CD14-positive monocyte (primary cell): Measurements from ENCODE around the gene AIG1. TPM values are rescaled to one million over a fixed set of nuclear protein-coding genes. Genes with fewer than 3 reads are reported as not detected.

ENCODE experiments used
- DNase-seq, 3 donors: peaks; one replicate each; pipeline ENCODE4 v3.0.0-alpha.2; 2011 to 2022
- H2AFZ ChIP-seq: 2 replicates; pipeline ENCODE4 v1.6.0; 2012; ENCODE audit warnings: mild to moderate bottlenecking, low read depth, low read length, inconsistent platforms; ENCODE audit not compliant: insufficient read depth, poor library complexity, severe bottlenecking
- H3K27ac ChIP-seq, 2 donors: 1 replicate in 1 of 2; 2 replicates in 1 of 2; pipeline ENCODE4 v1.5.1; 2012 to 2013; ENCODE audit warnings: low read length in 2 of 2, control low read depth in 1 of 2, inconsistent platforms in 1 of 2, low read depth in 1 of 2, mild to moderate bottlenecking in 1 of 2
- H3K27me3 ChIP-seq, 2 donors: one replicate each; pipeline versions ENCODE4 v1.6.0 to v1.6.1; 2011 to 2013; ENCODE audit warnings: low read length in 2 of 2; ENCODE audit not compliant: control insufficient read depth in 2 of 2, insufficient read depth in 2 of 2
- H3K36me3 ChIP-seq, 2 donors: replicated peaks in 1 of 2; 1 replicate in 1 of 2; 2 replicates in 1 of 2; pipeline versions ENCODE4 v1.5.1 to v1.6.1; 2012 to 2013; ENCODE audit warnings: low read length in 2 of 2, control low read depth in 1 of 2, inconsistent platforms in 1 of 2, mild to moderate bottlenecking in 1 of 2; ENCODE audit not compliant: insufficient read depth in 2 of 2, control insufficient read depth in 1 of 2
- H3K4me1 ChIP-seq, 2 donors: 1 replicate in 1 of 2; 2 replicates in 1 of 2; pipeline versions ENCODE4 v1.5.1 to v1.6.1; 2012 to 2013; ENCODE audit warnings: low read length in 2 of 2, control low read depth in 1 of 2, inconsistent platforms in 1 of 2, mild to moderate bottlenecking in 1 of 2, moderate library complexity in 1 of 2; ENCODE audit not compliant: insufficient read depth in 2 of 2, control insufficient read depth in 1 of 2
- H3K4me2 ChIP-seq: replicated peaks from 2 replicates; pipeline ENCODE3; 2012; ENCODE audit warnings: low read length, moderate library complexity, mild to moderate bottlenecking; ENCODE audit not compliant: poor library complexity, severe bottlenecking; ENCODE audit errors: extremely low read depth
- H3K4me3 ChIP-seq, 3 experiments: fragments of 200-600 bp in 1 of 3; sonication (generic) in 1 of 3; replicated peaks in 1 of 3; 1 replicate in 2 of 3; 2 replicates in 1 of 3; pipeline ENCODE4 v1.5.1; 2011 to 2013; ENCODE audit warnings: low read length in 3 of 3, mild to moderate bottlenecking in 3 of 3, control low read depth in 2 of 3, low read depth in 2 of 3, inconsistent platforms in 1 of 3, moderate library complexity in 1 of 3
- H3K79me2 ChIP-seq: 2 replicates; pipeline ENCODE4 v1.6.0; 2012; ENCODE audit warnings: mild to moderate bottlenecking, control low read depth, inconsistent platforms, low read length, moderate library complexity; ENCODE audit not compliant: insufficient read depth
- H3K9ac ChIP-seq: 2 replicates; pipeline ENCODE4 v1.6.0; 2017; ENCODE audit warnings: low read length, mild to moderate bottlenecking; ENCODE audit not compliant: insufficient read depth, poor library complexity, severe bottlenecking
- H3K9me3 ChIP-seq, 2 donors: replicated peaks in 1 of 2; 1 replicate in 1 of 2; 2 replicates in 1 of 2; pipeline versions ENCODE4 v1.5.1 to v1.6.1; 2012 to 2013; ENCODE audit warnings: low read length in 2 of 2, control low read depth in 1 of 2; ENCODE audit not compliant: control insufficient read depth in 1 of 2, insufficient read depth in 1 of 2
- H4K20me1 ChIP-seq: 2 replicates; pipeline ENCODE4 v1.6.0; 2012; ENCODE audit warnings: mild to moderate bottlenecking, low read length, control low read depth, moderate library complexity; ENCODE audit not compliant: insufficient read depth
- H3K27ac Mint-ChIP-seq, 7 donors: one replicate each; pipeline ENCODE4 v1.8.0; 2020; ENCODE audit warnings: mild to moderate bottlenecking in 7 of 7, mixed read lengths in 7 of 7, moderate library complexity in 6 of 7, inconsistent platforms in 2 of 7
- H3K27me3 Mint-ChIP-seq, 3 donors: one replicate each; pipeline ENCODE4 v1.8.0; 2021 to 2022; ENCODE audit warnings: low read depth in 3 of 3, mild to moderate bottlenecking in 3 of 3, mixed read lengths in 3 of 3, moderate library complexity in 3 of 3, inconsistent platforms in 1 of 3
- H3K36me3 Mint-ChIP-seq, 2 donors: one replicate each; pipeline ENCODE4 v1.8.0; 2020; ENCODE audit warnings: mixed read lengths in 2 of 2, inconsistent platforms in 1 of 2, mild to moderate bottlenecking in 1 of 2
- H3K4me1 Mint-ChIP-seq: one replicate; pipeline ENCODE4 v1.8.0; 2020; ENCODE audit warnings: mild to moderate bottlenecking, mixed read lengths
- H3K4me3 Mint-ChIP-seq, 2 donors: one replicate each; pipeline ENCODE4 v1.8.0; 2020; ENCODE audit warnings: mild to moderate bottlenecking in 2 of 2, mixed read lengths in 2 of 2, moderate library complexity in 1 of 2
- H3K9me3 Mint-ChIP-seq, 7 donors: one replicate each; pipeline ENCODE4 v1.8.0; 2020 to 2022; ENCODE audit warnings: mixed read lengths in 7 of 7, mild to moderate bottlenecking in 6 of 7, moderate library complexity in 6 of 7, inconsistent platforms in 2 of 7
- WGBS: methylation state at CpG from one replicate; pipeline ENCODE4 v1.1.5; 2013; ENCODE audit warnings: missing lambda C conversion rate; ENCODE audit not compliant: insufficient coverage; 5-methylcytosine and 5-hydroxymethylcytosine counted together
- intact Hi-C, 2 donors: fragments of 100-400 bp; cut with micrococcal nuclease; formaldehyde crosslinking; loops; one replicate each; pipeline versions ENCODE4 v1.15.0 to v1.15.1; 2023
- polyA plus RNA-seq, 3 donors: library from polyadenylated mRNA; depleted of rRNA in 1 of 3; unstranded in 2 of 3; stranded (reverse) in 1 of 3; fragments of 300-500 nt in 2 of 3; fragments of >200 nt in 1 of 3; fragmentation: Illumina TruSeq in 2 of 3; gene quantifications; 1 replicate in 2 of 3; 2 replicates in 1 of 3; pipeline ENCODE4 v1.2.3, GENCODE V29; 2012 to 2021
- TF ChIP-seq, protein P1 (sequence below): fragments of 200-600 bp; IDR thresholded peaks from one replicate; pipeline ENCODE4 v1.8.0; 2022; ENCODE audit warnings: antibody characterized with exemption, mild to moderate bottlenecking

AIG1 gene
- polyA plus RNA-seq, 3 donors: 6.7 to 7.6 (median 6.8) TPM

DNA sequence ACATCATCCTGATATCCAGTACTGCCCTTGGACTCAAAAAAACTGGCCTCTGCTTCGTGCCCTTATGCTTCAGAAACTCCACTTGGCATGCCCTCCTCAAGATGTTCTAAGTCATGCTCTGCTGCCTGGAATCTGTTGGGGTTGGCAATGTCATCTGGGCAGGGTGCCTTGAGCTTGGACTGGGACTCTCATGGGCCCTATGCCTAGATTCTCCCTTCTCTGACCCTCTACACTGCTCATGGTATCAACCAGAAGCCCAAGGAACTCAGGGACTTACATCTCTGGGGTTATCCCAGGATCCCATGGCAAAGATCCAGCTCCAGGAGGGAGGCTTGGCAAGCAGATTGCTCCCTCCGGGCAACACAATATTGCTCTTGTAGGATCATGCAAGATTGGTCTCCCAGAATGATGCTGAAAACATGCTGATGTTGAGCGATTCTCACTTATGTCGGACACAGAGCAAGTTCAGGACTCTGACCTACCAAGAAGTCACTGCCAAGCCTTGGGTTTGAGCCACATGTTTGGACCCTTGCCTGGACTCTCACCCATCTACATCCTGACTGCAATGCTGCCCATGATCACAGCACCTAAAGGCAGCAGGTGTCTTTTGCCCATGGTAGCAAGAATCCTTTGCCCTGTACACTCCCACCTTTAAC, 301.0 kb downstream of the AIG1 start:
- Mint-ChIP-seq H3K27ac (no peak overlapping the region), H3K27me3 (peaks cover 0 to 1% (median 0%) of the 10 kb centered on the region in 3 donors), H3K4me1 (no peaks in the 10 kb centered on the region), H3K36me3 (no peaks in the 10 kb centered on the region), H3K4me3 (no peak overlapping the region), H3K9me3 (peaks cover 0 to 2% (median 0%) of the 10 kb centered on the region in 7 donors)
- Histone ChIP-seq H3K9me3 (no peaks in the 10 kb centered on the region), H4K20me1 (no peaks in the 10 kb centered on the region), H3K9ac (no peak overlapping the region), H3K4me2 (no peak overlapping the region), H3K79me2 (no peaks in the 10 kb centered on the region), H3K27me3 (no peaks in the 10 kb centered on the region), H3K4me3 (no peak overlapping the region), H3K27ac (no peak overlapping the region), H3K4me1 (no peaks in the 10 kb centered on the region), H3K36me3 (no peaks in the 10 kb centered on the region), H2AFZ (no peak overlapping the region)
- intact Hi-C loops: no loop called here
- 97% methylated on average over 4 of the region's 4 CpGs for WGBS
- TF ChIP-seq, protein P1, sequence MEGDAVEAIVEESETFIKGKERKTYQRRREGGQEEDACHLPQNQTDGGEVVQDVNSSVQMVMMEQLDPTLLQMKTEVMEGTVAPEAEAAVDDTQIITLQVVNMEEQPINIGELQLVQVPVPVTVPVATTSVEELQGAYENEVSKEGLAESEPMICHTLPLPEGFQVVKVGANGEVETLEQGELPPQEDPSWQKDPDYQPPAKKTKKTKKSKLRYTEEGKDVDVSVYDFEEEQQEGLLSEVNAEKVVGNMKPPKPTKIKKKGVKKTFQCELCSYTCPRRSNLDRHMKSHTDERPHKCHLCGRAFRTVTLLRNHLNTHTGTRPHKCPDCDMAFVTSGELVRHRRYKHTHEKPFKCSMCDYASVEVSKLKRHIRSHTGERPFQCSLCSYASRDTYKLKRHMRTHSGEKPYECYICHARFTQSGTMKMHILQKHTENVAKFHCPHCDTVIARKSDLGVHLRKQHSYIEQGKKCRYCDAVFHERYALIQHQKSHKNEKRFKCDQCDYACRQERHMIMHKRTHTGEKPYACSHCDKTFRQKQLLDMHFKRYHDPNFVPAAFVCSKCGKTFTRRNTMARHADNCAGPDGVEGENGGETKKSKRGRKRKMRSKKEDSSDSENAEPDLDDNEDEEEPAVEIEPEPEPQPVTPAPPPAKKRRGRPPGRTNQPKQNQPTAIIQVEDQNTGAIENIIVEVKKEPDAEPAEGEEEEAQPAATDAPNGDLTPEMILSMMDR: no peak
- no peak for DNase-seq

DNA sequence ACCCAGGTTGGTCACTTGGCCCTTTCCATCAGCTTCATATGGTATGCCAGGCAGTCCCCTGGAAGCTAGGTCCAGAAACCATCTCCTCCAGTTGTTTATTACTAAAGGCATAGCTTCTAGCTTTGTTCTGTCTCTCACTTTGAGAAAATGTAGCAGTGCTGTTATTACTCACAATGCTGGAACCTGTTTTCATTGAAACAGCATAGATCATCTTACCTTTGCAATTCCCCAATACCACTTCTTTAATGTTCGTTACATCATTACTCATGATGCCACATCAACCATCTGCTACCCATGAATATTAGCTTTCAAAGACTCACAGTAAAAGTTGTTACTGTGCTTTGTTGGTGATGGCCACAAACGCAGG, 301.5 kb downstream of the AIG1 start:
- Histone ChIP-seq H4K20me1 (no peaks in the 10 kb centered on the region), H3K27ac (no peak overlapping the region), H3K9me3 (no peaks in the 10 kb centered on the region), H3K4me3 (no peak overlapping the region), H3K4me2 (no peak overlapping the region), H3K9ac (no peak overlapping the region), H3K27me3 (no peaks in the 10 kb centered on the region), H3K36me3 (no peaks in the 10 kb centered on the region), H2AFZ (no peak overlapping the region), H3K4me1 (no peaks in the 10 kb centered on the region), H3K79me2 (no peaks in the 10 kb centered on the region)
- H3K27me3 Mint-ChIP-seq: peaks cover 0 to 1% (median 0%) of the 10 kb centered on the region in 3 donors
- TF ChIP-seq, protein P1: no peak
- H3K4me1 Mint-ChIP-seq: no peaks in the 10 kb centered on the region
- no peak overlapping the region for H3K4me3 Mint-ChIP-seq
- H3K9me3 Mint-ChIP-seq: peaks cover 0 to 2% (median 0%) of the 10 kb centered on the region in 7 donors
- no peak for DNase-seq
- H3K36me3 Mint-ChIP-seq: no peaks in the 10 kb centered on the region
- 100% methylated on average over 1 of the region's 2 CpGs for WGBS
- intact Hi-C loops: no loop called here
- no peak overlapping the region for H3K27ac Mint-ChIP-seq
